Fibroblast of mammary gland (primary cell): ENCODE measurements around the gene MCF2L.

Experiments
- DNase-seq: peaks from one replicate; pipeline ENCODE4 v3.0.0-alpha.2; 2010; ENCODE audit warnings: low read depth
- H3K4me3 ChIP-seq: 2 replicates; pipeline ENCODE4 v1.5.1; 2011; ENCODE audit warnings: low read depth, mild to moderate bottlenecking, low read length, moderate library complexity; ENCODE audit not compliant: control insufficient read depth
- CTCF ChIP-seq: conservative IDR thresholded peaks from 2 replicates; pipeline ENCODE4 v1.5.1; 2011; ENCODE audit warnings: low read depth, low read length, inconsistent platforms; ENCODE audit not compliant: control insufficient read depth, insufficient read depth

The MCF2L gene

GRCh38 chr13:113036401-113036800 lies 67.4 kb downstream of the MCF2L start:
- H3K4me3 ChIP-seq, result no peak overlapping the region
- TF ChIP-seq CTCF, result no peak
- no peak for DNase-seq

GRCh38 chr13:113040031-113040430 lies 71.0 kb downstream of the MCF2L start:
- H3K4me3 ChIP-seq, result no peak overlapping the region
- no peak for TF ChIP-seq CTCF
- no peak for DNase-seq

DNA sequence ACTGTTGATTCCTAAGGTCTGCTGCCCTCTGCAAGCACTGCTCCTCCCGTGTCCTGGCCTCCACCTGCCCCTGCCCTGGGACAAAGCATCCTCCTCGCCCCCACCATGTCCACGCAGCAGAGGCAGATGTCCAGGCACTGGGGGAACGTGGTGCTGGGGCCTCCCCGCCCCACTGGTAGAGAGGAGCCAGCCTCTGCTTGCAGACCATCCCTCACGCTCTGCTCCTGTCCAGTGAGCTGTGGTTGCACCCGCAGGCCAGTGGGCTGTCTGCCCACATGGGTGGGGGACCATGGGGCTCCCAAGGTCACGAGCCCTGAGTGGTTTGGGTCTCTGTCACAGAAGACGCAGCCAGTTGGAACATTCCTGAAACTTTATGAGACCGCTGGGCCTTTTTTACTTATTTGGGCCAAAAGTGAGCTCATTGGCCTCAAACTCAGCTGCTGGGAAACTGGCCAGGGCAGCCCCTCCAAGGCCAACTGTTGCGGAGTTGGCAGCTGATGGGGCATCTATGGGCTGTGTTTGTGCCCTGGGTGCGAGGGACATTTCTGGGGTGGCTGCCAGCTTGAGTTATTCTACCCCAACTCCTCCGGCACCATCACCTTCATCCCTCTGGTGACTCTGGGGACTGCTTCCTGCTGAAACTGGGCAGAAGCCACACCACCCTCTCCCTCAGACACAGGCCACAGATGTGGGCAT lies 71.7 kb downstream of the MCF2L start:
- DNase-seq, result no peak
- H3K4me3 ChIP-seq, result no peak overlapping the region
- TF ChIP-seq CTCF, result no peak

DNA sequence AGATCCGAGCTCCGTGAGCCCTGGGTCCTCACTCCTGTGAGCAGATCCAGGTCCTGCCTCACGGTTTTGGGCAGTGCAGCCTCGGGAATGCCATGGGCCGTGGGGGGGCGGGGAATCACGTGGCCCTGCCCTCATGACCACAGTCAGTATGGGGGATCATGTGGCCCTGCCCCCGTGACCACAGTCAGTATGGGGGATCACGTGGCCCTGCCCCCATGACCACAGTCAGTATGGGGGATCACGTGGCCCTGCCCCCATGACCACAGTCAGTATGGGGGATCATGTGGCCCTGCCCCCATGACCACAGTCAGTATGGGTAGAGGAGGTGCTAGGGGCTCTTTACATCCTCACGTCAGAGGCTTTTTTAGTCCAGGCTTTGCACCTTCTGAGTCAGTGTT lies 72.3 kb downstream of the MCF2L start:
- no peak for DNase-seq
- H3K4me3 ChIP-seq, result no peak overlapping the region
- no peak for TF ChIP-seq CTCF

DNA sequence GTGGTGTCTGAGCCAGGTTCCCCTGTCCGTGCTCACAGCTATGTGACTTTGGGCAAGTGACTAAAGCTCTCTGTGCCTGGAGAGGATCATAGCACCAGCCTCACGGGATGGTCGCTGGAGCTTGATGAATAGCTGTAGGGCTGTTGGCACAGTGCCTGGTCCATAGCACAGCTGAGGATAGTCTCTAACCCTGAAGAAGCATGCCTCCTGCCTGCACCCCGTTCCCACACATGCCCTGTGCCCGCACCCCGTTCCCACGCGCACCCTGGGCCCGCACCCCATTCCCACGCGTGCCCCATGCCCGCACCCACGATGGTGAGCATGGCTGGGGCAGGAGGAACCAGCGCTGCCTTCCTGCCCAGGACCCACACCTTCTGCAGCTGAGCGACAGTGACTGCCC lies 72.9 kb downstream of the MCF2L start:
- no peak for TF ChIP-seq CTCF
- no peak for DNase-seq

DNA sequence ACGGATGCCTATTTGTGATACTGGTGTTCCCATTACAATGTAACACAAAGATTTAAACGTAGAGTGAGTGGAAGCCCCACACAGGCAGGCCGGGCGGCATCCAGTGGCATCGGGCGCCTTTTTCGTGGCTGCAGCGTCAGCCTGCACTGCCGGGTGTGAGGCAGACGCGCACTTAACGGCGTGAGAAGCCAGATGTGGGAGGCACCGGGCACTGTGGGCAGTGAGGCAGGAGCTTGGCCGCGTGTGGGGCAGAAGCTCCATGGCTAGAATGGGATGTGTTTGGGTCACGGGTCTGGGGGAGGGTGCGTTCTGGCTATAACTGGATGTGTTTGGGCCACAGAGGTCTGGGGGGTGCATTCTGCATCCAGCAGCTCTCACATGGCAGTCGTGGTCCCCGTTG lies 73.4 kb downstream of the MCF2L start:
- H3K4me3 ChIP-seq, result no peak overlapping the region
- TF ChIP-seq CTCF, result no peak
- no peak for DNase-seq

More for the DNA sequence above, 72.9 kb downstream of the MCF2L start:
- H3K4me3 ChIP-seq, result no peak overlapping the region

DNA sequence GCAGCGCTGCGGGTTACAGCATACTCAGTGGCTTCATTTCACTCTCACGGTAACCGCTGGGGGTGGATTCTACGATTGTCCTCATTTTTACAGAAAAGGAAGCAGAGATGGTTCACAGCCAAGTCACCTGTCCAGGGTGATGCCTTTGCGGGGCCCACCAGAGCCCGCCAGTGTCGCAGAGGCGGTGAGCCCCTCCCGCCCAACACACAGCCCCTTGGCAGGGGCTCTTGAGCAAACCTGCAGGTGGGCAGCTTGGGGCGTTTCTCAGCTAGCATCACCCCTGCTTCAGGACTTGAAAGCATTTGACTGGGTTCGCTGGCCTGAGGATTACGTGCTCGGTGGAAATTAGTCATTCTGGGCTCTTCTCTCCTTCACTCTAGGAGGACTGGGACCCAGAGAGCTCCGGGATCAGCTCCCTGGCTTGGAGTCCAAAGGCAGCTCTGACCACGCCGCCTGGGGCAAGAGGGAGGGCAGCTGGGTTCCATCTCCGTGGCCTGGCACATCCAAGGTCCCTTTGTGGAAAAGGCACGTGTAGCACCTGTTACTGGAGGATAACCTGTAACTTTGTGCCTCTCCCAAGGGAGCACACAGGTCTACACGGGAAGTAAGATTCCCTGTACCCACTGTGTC lies 74.1 kb downstream of the MCF2L start:
- TF ChIP-seq CTCF, result no peak
- no peak for DNase-seq
- H3K4me3 ChIP-seq, result no peak overlapping the region
